Stimulated activated CD8-positive, alpha-beta memory T cell treated with anti-CD3 and anti-CD28 coated beads, Interleukin-7, amount 100 ng/mL, for 1 hour (primary cell): ENCODE results near the gene SEZ6L.
A peak's percentile ranks its signal among the peaks of the same experiment; 100 is the strongest.

Experiments
- DNase-seq, 2 donors: peaks; one replicate each; pipeline ENCODE4 v3.0.0-alpha.2; 2020; ENCODE audit warnings: low read depth in 2 of 2

Gene SEZ6L

DNA sequence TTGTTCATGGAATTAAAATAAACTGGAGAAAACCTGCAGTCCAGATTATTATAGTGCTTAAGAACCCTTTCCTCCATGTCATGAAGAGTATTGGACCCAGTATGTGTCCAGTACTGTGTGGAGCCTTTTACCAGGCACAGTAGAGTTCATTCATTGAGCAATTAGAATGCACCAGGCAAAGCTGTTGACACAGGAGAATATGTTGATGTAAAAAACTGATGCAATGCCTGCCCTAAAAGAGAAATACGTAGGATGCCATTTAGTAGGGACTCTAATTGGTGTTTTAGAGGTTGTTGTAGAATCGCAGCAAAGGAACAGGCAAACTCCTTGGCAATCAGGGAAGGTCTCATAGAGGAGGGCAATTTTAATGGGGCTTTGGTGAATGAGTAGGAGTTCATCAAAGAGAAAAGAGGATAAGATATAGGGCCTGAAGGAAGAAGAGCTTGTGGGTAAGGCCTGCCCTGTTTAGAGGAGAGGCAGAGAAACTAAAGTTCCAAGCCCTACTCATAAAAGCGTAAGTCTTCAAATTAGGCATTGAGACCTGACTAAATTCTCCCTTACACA is 126.4 kb downstream of the SEZ6L start:
- DNase-seq = no peak

DNA sequence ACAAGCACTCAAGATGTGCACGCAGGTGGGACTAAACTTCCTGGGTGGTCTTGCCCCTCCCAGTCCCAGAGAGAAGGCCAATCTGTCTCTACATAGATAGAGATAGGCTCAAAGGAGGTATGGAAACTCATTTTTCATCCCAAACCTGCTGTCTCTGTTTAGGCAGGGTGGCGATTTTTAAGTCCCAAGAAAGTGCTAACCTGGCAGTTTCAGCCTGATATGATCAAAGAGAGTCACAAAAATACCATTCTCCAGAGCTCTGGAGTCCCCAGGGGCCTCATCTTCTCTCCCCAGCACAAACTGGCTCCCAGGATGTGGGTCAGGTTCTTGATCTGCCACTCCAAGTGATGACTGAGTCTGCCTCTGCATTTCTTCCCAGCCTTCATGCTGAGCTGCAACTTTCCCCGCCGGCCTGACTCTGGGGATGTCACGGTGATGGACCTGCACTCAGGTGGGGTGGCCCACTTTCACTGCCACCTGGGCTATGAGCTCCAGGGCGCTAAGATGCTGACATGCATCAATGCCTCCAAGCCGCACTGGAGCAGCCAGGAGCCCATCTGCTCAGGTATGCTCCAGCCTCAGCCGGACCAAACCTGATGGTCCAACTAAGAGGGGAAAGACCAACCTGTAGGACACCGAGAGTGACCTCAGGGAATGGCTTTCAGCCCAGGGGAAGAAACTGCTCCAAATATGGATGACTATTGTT is 129.5 kb downstream of the SEZ6L start:
- DNase-seq = no peak

GRCh38 chr22:26302726-26303125 is 133.5 kb downstream of the SEZ6L start:
- no peak for DNase-seq

- no peak for DNase-seq
Observed at GRCh38 chr22:26303475-26303874, 134.2 kb downstream of the SEZ6L start.

- DNase-seq = no peak
Observed at GRCh38 chr22:26304730-26305129, 135.5 kb downstream of the SEZ6L start.

- DNase-seq = no peak
Observed at GRCh38 chr22:26308467-26308866, 139.2 kb downstream of the SEZ6L start.

DNA sequence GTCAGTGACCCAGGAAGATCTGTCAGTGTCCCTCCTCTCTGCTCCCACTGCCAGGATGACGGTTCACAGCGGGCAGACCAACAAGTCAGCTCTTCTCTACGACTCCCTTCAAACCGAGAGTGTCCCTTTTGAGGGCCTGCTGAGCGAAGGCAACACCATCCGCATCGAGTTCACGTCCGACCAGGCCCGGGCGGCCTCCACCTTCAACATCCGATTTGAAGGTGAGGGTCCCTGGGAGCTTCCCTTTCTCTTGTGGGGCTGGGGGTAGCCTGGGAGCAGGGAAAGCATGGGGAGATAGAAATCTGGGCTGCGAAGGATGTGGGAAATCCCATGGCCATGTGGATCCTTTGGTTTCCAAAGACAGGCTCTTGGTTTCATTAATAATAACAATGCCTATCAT is 141.4 kb downstream of the SEZ6L start:
- DNase-seq = no peak

DNA sequence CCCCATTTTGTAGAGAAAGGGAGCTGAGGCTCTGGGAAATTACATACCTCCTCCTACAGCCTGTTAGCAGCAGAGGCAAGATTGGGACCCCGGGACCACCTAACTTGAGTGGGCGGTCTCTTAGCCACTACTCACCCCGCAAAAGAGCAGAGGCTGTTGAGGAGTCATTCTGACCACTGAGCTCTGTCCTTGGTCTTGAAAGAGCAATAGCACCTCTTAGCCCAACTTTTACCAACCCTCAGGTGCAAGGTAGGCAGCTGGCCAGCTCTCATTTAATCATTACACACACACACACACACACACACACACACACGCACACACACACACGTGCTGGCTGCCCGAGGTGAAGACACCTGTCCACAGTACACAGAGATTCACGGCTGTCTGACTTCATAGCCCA is 144.0 kb downstream of the SEZ6L start:
- no peak for DNase-seq

GRCh38 chr22:26314171-26314570 is 144.9 kb downstream of the SEZ6L start:
- DNase-seq = no peak

GRCh38 chr22:26314656-26315055 is 145.4 kb downstream of the SEZ6L start:
- DNase-seq = no peak

DNA sequence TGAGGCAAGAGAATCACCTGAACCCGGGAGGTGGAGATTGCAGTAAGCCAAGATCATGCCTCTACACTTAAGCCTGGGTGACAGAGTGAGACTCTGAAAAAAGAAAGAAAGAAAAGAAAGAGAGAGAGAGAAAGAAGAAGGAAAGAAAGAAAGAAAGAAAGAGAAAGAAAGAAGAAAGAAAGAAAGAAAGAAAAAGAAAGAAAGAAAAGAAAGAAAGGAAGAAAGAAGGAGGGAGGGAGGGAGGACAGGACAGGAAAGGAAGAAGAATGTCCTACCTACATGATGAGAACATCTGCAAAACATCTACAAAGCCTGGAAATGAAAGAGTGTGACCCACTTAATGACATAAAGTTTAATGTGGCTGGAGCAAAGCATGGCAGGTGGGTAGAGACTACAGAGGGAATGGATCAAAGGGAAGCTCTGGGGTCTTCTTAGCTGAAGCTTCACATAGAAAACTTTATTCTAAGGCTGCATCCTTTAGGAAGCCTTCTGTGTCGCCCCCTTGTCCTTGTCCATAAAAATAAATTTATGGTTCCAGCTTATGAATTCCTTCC is 147.5 kb downstream of the SEZ6L start:
- DNase-seq = no peak

DNA sequence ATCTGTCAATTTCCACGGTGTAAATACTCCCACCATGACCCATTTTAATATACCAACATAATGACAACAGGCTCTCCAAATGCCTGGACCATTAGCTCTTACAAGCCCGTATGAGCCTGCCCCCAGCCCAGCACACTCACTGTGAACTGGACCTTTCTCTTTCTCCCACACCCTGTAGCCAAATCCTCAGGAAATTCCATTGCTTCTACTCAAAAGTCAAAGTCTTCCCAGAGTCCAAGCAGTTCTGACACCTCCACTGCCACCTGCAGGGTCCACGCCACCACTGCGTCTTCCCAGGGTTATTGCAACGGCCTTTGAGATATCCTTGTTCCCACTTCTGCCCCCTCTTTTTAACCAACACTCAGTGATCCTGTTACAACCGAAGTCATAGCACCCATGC is 149.7 kb downstream of the SEZ6L start:
- no peak for DNase-seq

GRCh38 chr22:26320447-26320846 is 151.2 kb downstream of the SEZ6L start:
- no peak for DNase-seq

DNA sequence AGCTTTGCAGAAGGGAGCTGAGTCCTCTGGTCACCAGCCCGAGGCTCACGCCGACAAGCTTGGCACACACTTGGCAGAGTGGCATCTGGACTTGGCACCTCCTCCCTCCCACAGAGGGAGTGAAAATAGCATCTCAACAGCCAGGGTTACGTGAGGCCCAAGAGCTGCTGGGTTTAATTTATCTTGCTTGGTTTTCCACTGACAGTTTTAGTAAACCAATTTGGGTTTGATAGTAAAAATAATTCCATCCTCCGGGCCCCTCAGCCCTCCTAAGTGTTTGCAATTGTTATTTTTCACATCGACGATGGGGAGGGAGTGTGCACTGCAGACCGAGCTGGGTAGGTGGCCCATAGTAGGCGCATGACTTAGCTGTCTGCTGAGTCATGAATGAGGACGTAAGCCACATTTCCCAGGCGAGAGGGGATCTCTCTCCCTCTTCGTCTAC is 152.2 kb downstream of the SEZ6L start:
- DNase-seq = no peak

GRCh38 chr22:26322179-26322905 is 153.1 kb downstream of the SEZ6L start:
- DNase-seq = no peak

GRCh38 chr22:26323013-26323412 is 153.8 kb downstream of the SEZ6L start:
- no peak for DNase-seq

DNA sequence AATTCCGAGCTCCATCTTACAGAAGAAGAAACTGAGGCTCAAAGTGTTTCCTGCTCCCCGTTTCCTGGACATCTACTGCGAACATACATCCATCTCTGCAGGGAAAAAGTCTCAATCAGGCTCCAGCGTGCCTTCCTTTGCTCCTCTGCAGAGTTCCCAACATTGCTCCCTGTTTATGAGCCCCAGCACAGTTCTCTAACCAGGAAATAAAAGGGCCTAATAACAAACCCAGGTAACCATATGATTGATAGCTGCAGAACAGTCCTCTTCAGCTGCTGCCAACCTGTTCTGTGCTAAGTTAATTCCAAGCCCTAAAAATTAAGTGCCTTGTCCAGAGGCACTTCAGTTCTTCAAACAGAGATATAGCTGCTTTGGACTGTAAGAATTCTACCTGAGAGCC is 154.9 kb downstream of the SEZ6L start:
- no peak for DNase-seq

GRCh38 chr22:26325641-26326040 is 156.4 kb downstream of the SEZ6L start:
- no peak for DNase-seq

DNA sequence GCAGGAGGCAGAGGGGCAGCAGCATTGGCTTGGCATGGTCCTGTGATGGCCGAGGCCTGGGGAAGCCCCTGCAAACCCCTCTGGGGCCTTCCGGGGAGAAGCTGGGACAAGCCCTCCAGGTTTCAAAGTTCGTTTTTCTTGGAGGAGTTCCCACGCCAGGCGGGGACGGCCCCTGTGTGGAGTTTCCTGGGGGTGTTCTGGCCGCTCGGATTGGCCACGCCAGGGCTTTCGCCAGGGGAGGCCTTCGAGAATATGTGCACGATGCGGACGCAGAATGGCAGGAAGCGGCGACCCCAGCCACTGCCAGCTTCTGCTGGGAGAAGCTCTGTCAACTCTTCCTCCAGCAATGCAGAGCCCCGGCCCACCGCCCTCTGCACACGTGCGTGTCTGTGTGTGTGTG is 157.5 kb downstream of the SEZ6L start:
- no peak for DNase-seq

DNA sequence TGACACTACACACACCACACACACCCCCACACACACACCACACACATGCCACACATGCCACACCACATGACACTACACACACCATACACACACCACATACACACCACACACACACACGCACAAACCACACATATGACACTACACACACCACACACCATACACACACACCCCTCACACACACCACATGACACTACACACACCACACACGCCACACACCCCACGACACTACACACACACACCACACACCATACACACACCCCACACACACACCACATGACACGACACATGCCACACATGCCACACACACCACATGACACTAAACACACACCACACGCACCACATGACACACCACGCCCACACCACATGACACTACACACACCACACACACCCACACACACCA is 158.0 kb downstream of the SEZ6L start:
- DNase-seq = no peak

- DNase-seq = no peak
Observed at GRCh38 chr22:26328221-26328620, 159.0 kb downstream of the SEZ6L start.

DNA sequence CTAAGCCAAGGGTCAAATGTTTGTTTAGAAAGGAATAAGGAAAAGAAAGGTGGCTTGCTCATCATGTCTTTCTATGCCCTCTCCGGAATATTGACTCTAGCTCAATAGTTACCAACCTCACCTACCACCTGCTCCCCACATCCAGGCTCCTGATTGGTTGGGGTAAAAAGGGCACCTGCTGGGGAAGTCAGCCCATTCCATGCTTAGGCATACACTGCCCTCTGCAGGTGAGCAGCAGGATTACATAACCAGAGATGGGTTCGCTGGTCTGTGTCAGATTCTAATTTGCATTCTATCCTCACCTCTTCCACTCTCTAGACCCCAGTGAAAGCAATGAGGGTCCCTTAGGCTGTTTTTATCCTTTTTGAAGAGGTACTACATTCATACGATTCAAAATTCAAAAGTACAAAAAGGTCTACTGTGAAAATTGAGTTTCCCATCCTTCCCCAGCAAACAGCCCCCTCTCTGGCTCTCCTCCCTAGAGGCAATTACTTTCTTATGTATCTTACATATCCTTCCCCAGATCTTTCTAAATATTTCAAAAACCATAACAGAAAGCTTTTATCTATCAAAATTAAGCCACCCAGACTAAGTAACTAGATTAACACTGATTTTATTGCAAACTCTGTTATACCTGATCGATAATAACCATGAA is 161.8 kb downstream of the SEZ6L start:
- peak; percentile 6 to 10 for DNase-seq
